OCI-LY7 (cell line): ENCODE data around the gene C19orf18.

ENCODE experiments used
- CTCF ChIP-seq: fragments of 200-600 bp; sonication (generic); conservative IDR thresholded peaks from 2 replicates; pipeline ENCODE4 v1.5.1; 2014; ENCODE audit warnings: mild to moderate bottlenecking, antibody characterized with exemption, low read length, moderate library complexity, mixed read lengths
- EZH2phosphoT487 ChIP-seq: fragments of 200-600 bp; sonication (generic); IDR thresholded peaks from 2 replicates; pipeline ENCODE4 v1.6.1; 2018; ENCODE audit warnings: low read depth, borderline replicate concordance, mild to moderate bottlenecking, mixed run types, antibody characterized with exemption, low read length, moderate library complexity, mixed read lengths

GRCh38 chr19:58010507-58010906 lies 36.2 kb upstream of the C19orf18 start:
- no peak for TF ChIP-seq CTCF
- no peak for TF ChIP-seq EZH2phosphoT487
